OCI-LY3 (cell line): Measurements from ENCODE around the gene GNG14.

ENCODE experiments used
- CTCF ChIP-seq: fragments of 200-600, 300-600 bp; sonication (generic); IDR thresholded peaks from 2 replicates; pipeline ENCODE4 v1.5.1; 2014; ENCODE audit warnings: antibody characterized with exemption, low read length, low read depth
- EZH2phosphoT487 ChIP-seq: fragments of 200-600 bp; shearing (Covaris generic); IDR thresholded peaks from 2 replicates; pipeline ENCODE4 v1.6.1; 2018; ENCODE audit warnings: antibody characterized with exemption, mixed run types, low read depth

GRCh38 chr19:12736995-12737834, 49.4 kb downstream of the GNG14 start, which contains the start of gene GET3:
- TF ChIP-seq CTCF: no peak
- TF ChIP-seq EZH2phosphoT487: no peak
